IMR-90 (cell line): ENCODE data around the gene SPINT4. TPM values are rescaled to one million over a fixed set of nuclear protein-coding genes. Genes with fewer than 3 reads are reported as not detected.

Experiments
- ATAC-seq: fragments of 200-7000 bp; cut with Tn5 transposase; 2 replicates; pipeline ENCODE4 v1.9.1; 2020; ENCODE audit warnings: low read depth, mild to moderate bottlenecking, moderate library complexity
- BruUV-seq: library from RNA; stranded (reverse); fragments of 400-500 nt; replicated peaks from 2 replicates; lab custom pipeline; 2021; lab: Mats Ljungman, UMichigan
- CTCF ChIA-PET: fragments of 300-600 bp; formaldehyde crosslinking; extraction: SDS; loops from one replicate; lab custom pipeline; 2021; ENCODE audit warnings: antibody characterized with exemption; lab: Yijun Ruan, JAX
- POLR2A ChIA-PET: fragments of 300-600 bp; sonication (Branson Sonifier 250); formaldehyde crosslinking; loops from one replicate; lab custom pipeline; 2022; ENCODE audit warnings: antibody characterized with exemption; ENCODE audit not compliant: unreplicated experiment; lab: Charles Lee
- DNase-seq: peaks from one replicate; pipeline ENCODE4 v3.0.0; 2013
- H2AFZ ChIP-seq: replicated peaks from 2 replicates; pipeline ENCODE3; 2013; ENCODE audit warnings: low read length, mild to moderate bottlenecking; ENCODE audit not compliant: poor library complexity
- H2AK5ac ChIP-seq: 2 replicates; pipeline ENCODE4 v1.6.1; 2013; ENCODE audit warnings: low read depth, low read length, inconsistent platforms
- H2AK9ac ChIP-seq: replicated peaks from 2 replicates; pipeline ENCODE3; 2013; ENCODE audit warnings: mild to moderate bottlenecking, low read depth, low read length, moderate library complexity; ENCODE audit not compliant: poor library complexity
- H2BK120ac ChIP-seq: 2 replicates; pipeline ENCODE4 v1.6.1; 2013; ENCODE audit warnings: low read depth, low read length, inconsistent platforms
- H2BK15ac ChIP-seq: 3 replicates; pipeline ENCODE4 v1.6.1; 2013; ENCODE audit warnings: low read depth, low read length, inconsistent platforms
- H2BK20ac ChIP-seq: 2 replicates; pipeline ENCODE4 v1.6.1; 2013; ENCODE audit warnings: low read depth, mild to moderate bottlenecking, inconsistent platforms, low read length, moderate library complexity
- H2BK5ac ChIP-seq: 2 replicates; pipeline ENCODE4 v1.6.1; 2013; ENCODE audit warnings: mild to moderate bottlenecking, low read depth, low read length, inconsistent platforms; ENCODE audit not compliant: poor library complexity, severe bottlenecking
- H3K14ac ChIP-seq: replicated peaks from 2 replicates; pipeline ENCODE4 v1.6.1; 2013; ENCODE audit warnings: low read depth, low read length, inconsistent platforms
- H3K18ac ChIP-seq: 2 replicates; pipeline ENCODE4 v1.6.1; 2013; ENCODE audit warnings: low read depth, low read length, control low read depth
- H3K23ac ChIP-seq: 2 replicates; pipeline ENCODE4 v1.6.1; 2013; ENCODE audit warnings: low read depth, low read length, inconsistent platforms
- H3K27ac ChIP-seq: 2 replicates; pipeline ENCODE4 v1.5.1; 2013; ENCODE audit warnings: mild to moderate bottlenecking, control low read depth, low read length; ENCODE audit not compliant: insufficient read depth
- H3K27me3 ChIP-seq: 2 replicates; pipeline ENCODE4 v1.6.1; 2013; ENCODE audit warnings: low read length; ENCODE audit not compliant: control insufficient read depth, insufficient read depth
- H3K36me3 ChIP-seq: 2 replicates; pipeline ENCODE4 v1.6.1; 2013; ENCODE audit warnings: low read length, mixed read lengths; ENCODE audit not compliant: control insufficient read depth, insufficient read depth
- H3K4ac ChIP-seq: 2 replicates; pipeline ENCODE4 v1.6.1; 2013; ENCODE audit warnings: low read depth, low read length, inconsistent platforms
- H3K4me1 ChIP-seq: 2 replicates; pipeline ENCODE4 v1.6.1; 2013; ENCODE audit warnings: low read length, mixed read lengths; ENCODE audit not compliant: control insufficient read depth, insufficient read depth
- H3K4me2 ChIP-seq: 2 replicates; pipeline ENCODE4 v1.6.1; 2013; ENCODE audit warnings: low read depth, mild to moderate bottlenecking, control low read depth, low read length, moderate library complexity
- H3K4me3 ChIP-seq: 2 replicates; pipeline ENCODE4 v1.5.1; 2013; ENCODE audit warnings: low read depth, mild to moderate bottlenecking, control low read depth, low read length, moderate library complexity; ENCODE audit not compliant: insufficient read depth
- H3K56ac ChIP-seq: 2 replicates; pipeline ENCODE4 v1.6.1; 2013; ENCODE audit warnings: low read length, inconsistent platforms; ENCODE audit not compliant: insufficient read depth; ENCODE audit errors: extremely low read depth
- H3K79me1 ChIP-seq, 2 experiments: 2 replicates each; pipeline ENCODE4 v1.6.1; 2013; ENCODE audit warnings: low read length in 2 of 2, inconsistent platforms in 1 of 2, low read depth in 1 of 2
- H3K9ac ChIP-seq: 2 replicates; pipeline ENCODE4 v1.6.1; 2013; ENCODE audit warnings: low read depth, low read length, control low read depth
- H3K9me1 ChIP-seq: 2 replicates; pipeline ENCODE4 v1.6.1; 2013; ENCODE audit warnings: low read length, inconsistent platforms; ENCODE audit not compliant: insufficient read depth
- H3K9me3 ChIP-seq: 2 replicates; pipeline ENCODE4 v1.6.1; 2013; ENCODE audit warnings: low read length; ENCODE audit not compliant: control insufficient read depth, insufficient read depth
- H4K20me1 ChIP-seq: 2 replicates; pipeline ENCODE4 v1.6.1; 2013; ENCODE audit warnings: low read length, inconsistent platforms; ENCODE audit not compliant: insufficient read depth
- H4K5ac ChIP-seq: 2 replicates; pipeline ENCODE4 v1.6.1; 2013; ENCODE audit warnings: mild to moderate bottlenecking, low read depth, low read length, control low read depth
- H4K8ac ChIP-seq, 2 experiments: 2 replicates each; pipeline ENCODE4 v1.6.1; 2013; ENCODE audit warnings: low read depth in 2 of 2, low read length in 2 of 2, control low read depth in 1 of 2, inconsistent platforms in 1 of 2
- H4K91ac ChIP-seq: 2 replicates; pipeline ENCODE4 v1.6.1; 2013; ENCODE audit warnings: low read depth, low read length, inconsistent platforms; ENCODE audit not compliant: insufficient read depth
- BHLHE40 ChIP-seq: fragments of 150-350 bp; IDR thresholded peaks from 2 replicates; pipeline ENCODE4 v1.6.1; 2016; ENCODE audit warnings: mild to moderate bottlenecking, low read depth, low read length
- CEBPB ChIP-seq: IDR thresholded peaks from 2 replicates; pipeline ENCODE4 v1.6.1; 2012; ENCODE audit warnings: low read depth, low read length, improper control_type of control experiment
- CHD1 ChIP-seq: IDR thresholded peaks from 2 replicates; pipeline ENCODE4 v1.6.1; 2012; ENCODE audit warnings: low read depth, low read length, improper control_type of control experiment
- FOS ChIP-seq: fragments of 150-350 bp; IDR thresholded peaks from 2 replicates; pipeline ENCODE4 v1.6.1; 2016; ENCODE audit warnings: low read depth, low read length
- MAFK ChIP-seq: IDR thresholded peaks from 2 replicates; pipeline ENCODE4 v1.6.1; 2012; ENCODE audit warnings: low read depth, low read length, improper control_type of control experiment
- MAZ ChIP-seq: IDR thresholded peaks from 2 replicates; pipeline ENCODE4 v1.6.1; 2012; ENCODE audit warnings: low read depth, mild to moderate bottlenecking, low read length, improper control_type of control experiment, moderate library complexity, borderline replicate concordance
- MXI1 ChIP-seq: IDR thresholded peaks from 2 replicates; pipeline ENCODE4 v1.6.1; 2012; ENCODE audit warnings: low read depth, mild to moderate bottlenecking, low read length, moderate library complexity, borderline replicate concordance
- NFE2L2 ChIP-seq: fragments of 150-350 bp; IDR thresholded peaks from 2 replicates; pipeline ENCODE4 v1.6.1; 2016; ENCODE audit warnings: low read depth, mild to moderate bottlenecking, low read length
- POLR2A ChIP-seq: IDR thresholded peaks from 2 replicates; pipeline ENCODE4 v1.6.1; 2012; ENCODE audit warnings: mild to moderate bottlenecking, low read depth, low read length
- RAD21 ChIP-seq: IDR thresholded peaks from 2 replicates; pipeline ENCODE4 v1.6.1; 2012; ENCODE audit warnings: low read length, improper control_type of control experiment
- RCOR1 ChIP-seq: IDR thresholded peaks from 2 replicates; pipeline ENCODE4 v1.6.1; 2012; ENCODE audit warnings: mild to moderate bottlenecking, low read length, improper control_type of control experiment; ENCODE audit not compliant: insufficient replicate concordance
- RFX5 ChIP-seq: IDR thresholded peaks from 2 replicates; pipeline ENCODE4 v1.8.0; 2012; ENCODE audit warnings: low read depth, mild to moderate bottlenecking, low read length, moderate library complexity
- SMC3 ChIP-seq: fragments of 150-350 bp; IDR thresholded peaks from 2 replicates; pipeline ENCODE4 v1.6.1; 2016; ENCODE audit warnings: low read depth, mild to moderate bottlenecking, antibody characterized with exemption, low read length, moderate library complexity
- WGBS, 2 experiments: methylation state at CpG; one replicate each; pipeline versions ENCODE4 v1.1.5 to v1.1.7; 2013; ENCODE audit warnings: missing lambda C conversion rate in 2 of 2; ENCODE audit not compliant: insufficient read length in 1 of 2; ENCODE audit errors: extremely low coverage in 2 of 2; 5-methylcytosine and 5-hydroxymethylcytosine counted together
- dilution Hi-C: fragments of 300-500 bp; cut with HindIII; formaldehyde crosslinking; loops from one replicate; pipeline ENCODE4 v1.14.3; 2018; ENCODE audit warnings: low sequenced_read_pairs; ENCODE audit not compliant: unreplicated experiment
- in situ Hi-C: fragments of 300-500 bp; cut with MboI; formaldehyde crosslinking; loops from 3 replicates; pipeline ENCODE4 v1.14.3; 2019; ENCODE audit warnings: low sequenced_read_pairs, inconsistent platforms, mixed read lengths
- intact Hi-C: fragments of 100-400 bp; cut with micrococcal nuclease; formaldehyde crosslinking; loops from 2 replicates; pipeline ENCODE4 v1.10.0; 2022
- polyA plus RNA-seq, 3 experiments: library from polyadenylated mRNA; depleted of rRNA; stranded (reverse); fragments of >200 nt; gene quantifications; 2 replicates each; pipeline ENCODE4 v1.2.3, GENCODE V29; 2012; ENCODE audit warnings: low replicate concordance in 1 of 3
- total RNA-seq: library from RNA; depleted of rRNA; stranded (reverse); fragments of >200 nt; gene quantifications from 2 replicates; pipeline ENCODE4 v1.2.3, GENCODE V29; 2012
- TF ChIP-seq, protein P1 (sequence below): fragments of 150-350 bp; IDR thresholded peaks from 2 replicates; pipeline ENCODE4 v1.6.1; 2016; ENCODE audit warnings: low read depth, mild to moderate bottlenecking, low read length, moderate library complexity, borderline replicate concordance
- TF ChIP-seq, protein P2 (sequence below): conservative IDR thresholded peaks from 2 replicates; pipeline ENCODE4 v1.5.1; 2012; ENCODE audit warnings: mild to moderate bottlenecking, low read depth, low read length, improper control_type of control experiment
- TF ChIP-seq, protein P3 (sequence below): fragments of 150-350 bp; IDR thresholded peaks from 2 replicates; pipeline ENCODE4 v1.6.1; 2017; ENCODE audit warnings: mild to moderate bottlenecking, antibody characterized with exemption, low read length, low read depth

Gene SPINT4
- total and polyA plus RNA-seq, 2 of the 4 experiments (the other 2 are of a cell fraction): not detected

DNA sequence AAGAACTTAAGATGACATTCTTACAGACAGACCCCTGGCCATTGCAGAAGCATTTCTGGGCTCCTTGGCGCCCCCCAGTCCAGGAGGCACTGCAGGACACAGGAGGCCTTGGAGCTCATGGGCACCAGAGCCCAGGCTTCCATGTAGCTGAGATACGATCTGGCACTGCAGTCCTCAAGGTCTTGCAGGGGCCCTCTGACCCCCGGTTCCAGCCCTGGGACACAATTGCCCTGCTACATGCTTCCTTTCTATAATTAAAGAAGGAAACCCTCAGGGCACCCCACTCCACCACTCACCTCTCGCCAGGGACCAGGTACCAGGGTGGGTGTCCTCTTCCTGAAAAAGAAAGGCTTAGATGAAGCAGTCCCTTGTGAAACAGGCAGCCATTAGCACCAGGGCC lies 35.9 kb downstream of the SPINT4 start:
- Histone ChIP-seq H3K9me3 (no peaks in the 10 kb centered on the region), H3K4ac (no peak overlapping the region), H4K91ac (no peak overlapping the region), H3K14ac (no peak overlapping the region), H2AK9ac (no peak overlapping the region), H3K4me3 (no peak overlapping the region), H3K27me3 (peaks cover 2% of the 10 kb centered on the region; the same call in 1 of the 2 replicates), H3K4me1 (no peaks in the 10 kb centered on the region), H2AFZ (no peak overlapping the region), H2AK5ac (no peak overlapping the region), H2BK20ac (no peak overlapping the region), H2BK15ac (no peak overlapping the region), H3K79me1 (no peaks in the 10 kb centered on the region), H2BK5ac (no peak overlapping the region), H3K4me2 (no peak overlapping the region), H4K5ac (no peak overlapping the region), H3K18ac (no peak overlapping the region), H3K27ac (no peak overlapping the region), H3K36me3 (no peaks in the 10 kb centered on the region), H2BK120ac (no peak overlapping the region), H3K56ac (no peak overlapping the region), H4K8ac (no peak overlapping the region), H4K20me1 (no peaks in the 10 kb centered on the region), H3K9ac (no peak overlapping the region), H3K9me1 (no peaks in the 10 kb centered on the region), H3K23ac (no peak overlapping the region)
- WGBS, 2 experiments: 80% methylated on average over 1 of the region's 4 CpGs; no CpG with 5 or more reads in 1 of the 2 experiments
- dilution Hi-C loops: no loop called here
- ChIA-PET POLR2A (no interaction called here), CTCF (no interaction called here)
- ATAC-seq (no peak), DNase-seq (no peak)
- intact Hi-C loops: no loop called here
- BruUV-seq: no TSS peak
- in situ Hi-C loops: loop anchor here (25.0 kb wide), 1 partner anchor 221 kb away; the partner anchor contains the start of genes EPPIN and WFDC6
- TF ChIP-seq, protein P1, sequence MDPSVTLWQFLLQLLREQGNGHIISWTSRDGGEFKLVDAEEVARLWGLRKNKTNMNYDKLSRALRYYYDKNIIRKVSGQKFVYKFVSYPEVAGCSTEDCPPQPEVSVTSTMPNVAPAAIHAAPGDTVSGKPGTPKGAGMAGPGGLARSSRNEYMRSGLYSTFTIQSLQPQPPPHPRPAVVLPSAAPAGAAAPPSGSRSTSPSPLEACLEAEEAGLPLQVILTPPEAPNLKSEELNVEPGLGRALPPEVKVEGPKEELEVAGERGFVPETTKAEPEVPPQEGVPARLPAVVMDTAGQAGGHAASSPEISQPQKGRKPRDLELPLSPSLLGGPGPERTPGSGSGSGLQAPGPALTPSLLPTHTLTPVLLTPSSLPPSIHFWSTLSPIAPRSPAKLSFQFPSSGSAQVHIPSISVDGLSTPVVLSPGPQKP: no peak
- TF ChIP-seq RCOR1: no peak
- no peak for TF ChIP-seq NFE2L2
- TF ChIP-seq SMC3: no peak
- no peak for TF ChIP-seq RAD21
- no peak for TF ChIP-seq MAFK
- no peak for TF ChIP-seq MAZ
- TF ChIP-seq MXI1: no peak
- TF ChIP-seq FOS: no peak
- TF ChIP-seq BHLHE40: no peak
- TF ChIP-seq, protein P2, sequence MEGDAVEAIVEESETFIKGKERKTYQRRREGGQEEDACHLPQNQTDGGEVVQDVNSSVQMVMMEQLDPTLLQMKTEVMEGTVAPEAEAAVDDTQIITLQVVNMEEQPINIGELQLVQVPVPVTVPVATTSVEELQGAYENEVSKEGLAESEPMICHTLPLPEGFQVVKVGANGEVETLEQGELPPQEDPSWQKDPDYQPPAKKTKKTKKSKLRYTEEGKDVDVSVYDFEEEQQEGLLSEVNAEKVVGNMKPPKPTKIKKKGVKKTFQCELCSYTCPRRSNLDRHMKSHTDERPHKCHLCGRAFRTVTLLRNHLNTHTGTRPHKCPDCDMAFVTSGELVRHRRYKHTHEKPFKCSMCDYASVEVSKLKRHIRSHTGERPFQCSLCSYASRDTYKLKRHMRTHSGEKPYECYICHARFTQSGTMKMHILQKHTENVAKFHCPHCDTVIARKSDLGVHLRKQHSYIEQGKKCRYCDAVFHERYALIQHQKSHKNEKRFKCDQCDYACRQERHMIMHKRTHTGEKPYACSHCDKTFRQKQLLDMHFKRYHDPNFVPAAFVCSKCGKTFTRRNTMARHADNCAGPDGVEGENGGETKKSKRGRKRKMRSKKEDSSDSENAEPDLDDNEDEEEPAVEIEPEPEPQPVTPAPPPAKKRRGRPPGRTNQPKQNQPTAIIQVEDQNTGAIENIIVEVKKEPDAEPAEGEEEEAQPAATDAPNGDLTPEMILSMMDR: no peak
- TF ChIP-seq, protein P3, sequence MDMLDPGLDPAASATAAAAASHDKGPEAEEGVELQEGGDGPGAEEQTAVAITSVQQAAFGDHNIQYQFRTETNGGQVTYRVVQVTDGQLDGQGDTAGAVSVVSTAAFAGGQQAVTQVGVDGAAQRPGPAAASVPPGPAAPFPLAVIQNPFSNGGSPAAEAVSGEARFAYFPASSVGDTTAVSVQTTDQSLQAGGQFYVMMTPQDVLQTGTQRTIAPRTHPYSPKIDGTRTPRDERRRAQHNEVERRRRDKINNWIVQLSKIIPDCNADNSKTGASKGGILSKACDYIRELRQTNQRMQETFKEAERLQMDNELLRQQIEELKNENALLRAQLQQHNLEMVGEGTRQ: no peak
- TF ChIP-seq RFX5: no peak
- TF ChIP-seq POLR2A: no peak
- TF ChIP-seq CHD1: no peak
- TF ChIP-seq CEBPB: no peak
